ENCODE measurements around the gene HTRA1.

The HTRA1 gene

GRCh38 chr10:122459561-122460273 lies 1.6 kb upstream of the HTRA1 start:
- no peak for TF ChIP-seq JUND (IDR thresholded peaks at IDR 0.05; ENCODE audit: low read depth)
- in situ Hi-C loops (cut with HindIII; ENCODE audit: low pct_unique_long_range_greater_than_20kb, low sequenced_read_pairs) = no loop called here
- no peak for DNase-seq (ENCODE audit: low read depth in 1 of 2, low spot score in 1 of 2)

GRCh38 chr10:122460891-122461293 lies 461 bp upstream of the HTRA1 start:
- no peak for TF ChIP-seq JUND (IDR thresholded peaks at IDR 0.05; ENCODE audit: low read depth)
- in situ Hi-C loops (cut with HindIII; ENCODE audit: low pct_unique_long_range_greater_than_20kb, low sequenced_read_pairs) = no loop called here
- no peak for DNase-seq (ENCODE audit: low read depth in 1 of 2, low spot score in 1 of 2)

- in situ Hi-C loops (cut with HindIII; ENCODE audit: low pct_unique_long_range_greater_than_20kb, low sequenced_read_pairs) = no loop called here
- DNase-seq (ENCODE audit: low read depth in 1 of 2, low spot score in 1 of 2) = peak; percentile 16 to 37
Observed at GRCh38 chr10:122461729-122462532, 578 bp downstream of the HTRA1 start.

GRCh38 chr10:122462533-122463465 lies 1.4 kb downstream of the HTRA1 start:
- in situ Hi-C loops (cut with HindIII; ENCODE audit: low pct_unique_long_range_greater_than_20kb, low sequenced_read_pairs) = no loop called here
- TF ChIP-seq JUND (IDR thresholded peaks at IDR 0.05; ENCODE audit: low read depth) = no peak
- peak; percentile 19 to 23 for DNase-seq (ENCODE audit: low read depth in 1 of 2, low spot score in 1 of 2)

More at GRCh38 chr10:122461729-122462532, 578 bp downstream of the HTRA1 start:
- TF ChIP-seq JUND (IDR thresholded peaks at IDR 0.05; ENCODE audit: low read depth) = no peak

GRCh38 chr10:122463466-122464249 lies 2.3 kb downstream of the HTRA1 start:
- no peak for TF ChIP-seq JUND (IDR thresholded peaks at IDR 0.05; ENCODE audit: low read depth)
- in situ Hi-C loops (cut with HindIII; ENCODE audit: low pct_unique_long_range_greater_than_20kb, low sequenced_read_pairs) = no loop called here
- DNase-seq (ENCODE audit: low read depth in 1 of 2, low spot score in 1 of 2) = no peak

GRCh38 chr10:122464250-122464510 lies 2.8 kb downstream of the HTRA1 start:
- in situ Hi-C loops (cut with HindIII; ENCODE audit: low pct_unique_long_range_greater_than_20kb, low sequenced_read_pairs) = no loop called here

GRCh38 chr10:122464586-122464985 lies 3.2 kb downstream of the HTRA1 start:
- DNase-seq (ENCODE audit: low read depth in 1 of 2, low spot score in 1 of 2) = no peak
- no peak for TF ChIP-seq JUND (IDR thresholded peaks at IDR 0.05; ENCODE audit: low read depth)
- in situ Hi-C loops (cut with HindIII; ENCODE audit: low pct_unique_long_range_greater_than_20kb, low sequenced_read_pairs) = no loop called here

More at GRCh38 chr10:122464250-122464510, 2.8 kb downstream of the HTRA1 start:
- no peak for DNase-seq (ENCODE audit: low read depth in 1 of 2, low spot score in 1 of 2)
- TF ChIP-seq JUND (IDR thresholded peaks at IDR 0.05; ENCODE audit: low read depth) = no peak

- no peak for TF ChIP-seq JUND (IDR thresholded peaks at IDR 0.05; ENCODE audit: low read depth)
- in situ Hi-C loops (cut with HindIII; ENCODE audit: low pct_unique_long_range_greater_than_20kb, low sequenced_read_pairs) = no loop called here
- no peak for DNase-seq (ENCODE audit: low read depth in 1 of 2, low spot score in 1 of 2)
Observed at GRCh38 chr10:122465401-122466040, 4.2 kb downstream of the HTRA1 start.

GRCh38 chr10:122466951-122467381 lies 5.6 kb downstream of the HTRA1 start:
- in situ Hi-C loops (cut with HindIII; ENCODE audit: low pct_unique_long_range_greater_than_20kb, low sequenced_read_pairs) = no loop called here
- TF ChIP-seq JUND (IDR thresholded peaks at IDR 0.05; ENCODE audit: low read depth) = no peak
- no peak for DNase-seq (ENCODE audit: low read depth in 1 of 2, low spot score in 1 of 2)

GRCh38 chr10:122467701-122468100 lies 6.3 kb downstream of the HTRA1 start:
- in situ Hi-C loops (cut with HindIII; ENCODE audit: low pct_unique_long_range_greater_than_20kb, low sequenced_read_pairs) = no loop called here
- TF ChIP-seq JUND (IDR thresholded peaks at IDR 0.05; ENCODE audit: low read depth) = no peak
- no peak for DNase-seq (ENCODE audit: low read depth in 1 of 2, low spot score in 1 of 2)

- in situ Hi-C loops (cut with HindIII; ENCODE audit: low pct_unique_long_range_greater_than_20kb, low sequenced_read_pairs) = no loop called here
- DNase-seq (ENCODE audit: low read depth in 1 of 2, low spot score in 1 of 2) = no peak
Observed at GRCh38 chr10:122468307-122468925, 7.1 kb downstream of the HTRA1 start.

More at GRCh38 chr10:122468307-122468925, 7.1 kb downstream of the HTRA1 start:
- TF ChIP-seq JUND (IDR thresholded peaks at IDR 0.05; ENCODE audit: low read depth) = no peak
